Fibroblast of villous mesenchyme (primary cell): ENCODE data around the gene CC2D2A. TPM values are rescaled to one million over a fixed set of nuclear protein-coding genes. Genes with fewer than 3 reads are reported as not detected.

Source experiments
- DNase-seq: peaks from one replicate; pipeline ENCODE4 v3.0.0-alpha.2; 2010; ENCODE audit warnings: low read depth
- H3K4me3 ChIP-seq: 2 replicates; pipeline ENCODE4 v1.5.1; 2011; ENCODE audit warnings: low read depth, mild to moderate bottlenecking, low read length
- total RNA-seq: library from RNA; depleted of rRNA; stranded (reverse); fragments of >200 nt; gene quantifications from 2 replicates; pipeline ENCODE4 v1.2.3, GENCODE V29; 2012
- TF ChIP-seq, protein P1 (sequence below): IDR thresholded peaks from 2 replicates; pipeline ENCODE4 v1.5.1; 2012; ENCODE audit warnings: low read depth, mild to moderate bottlenecking, low read length; ENCODE audit not compliant: insufficient read depth

The CC2D2A gene
- total RNA-seq, 1 donor, result 23.7 TPM

DNA sequence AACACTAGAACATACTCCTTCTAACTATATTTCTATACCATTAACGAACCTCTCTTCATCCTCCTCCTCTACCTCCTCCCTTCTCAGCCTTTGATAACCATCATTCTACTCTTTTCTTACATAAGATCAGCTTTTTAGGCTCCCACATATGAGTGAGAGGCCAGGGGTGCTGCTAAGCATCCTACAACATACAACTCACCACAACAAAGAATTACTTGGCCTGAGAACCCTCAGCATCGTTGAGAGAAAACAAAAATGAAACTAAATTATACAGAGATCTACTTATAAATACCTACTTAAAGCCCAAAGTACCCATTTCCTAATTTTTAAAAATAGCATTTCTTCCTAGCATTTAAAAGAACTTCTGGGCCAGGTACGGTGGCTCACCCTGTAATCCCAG, 77.7 kb downstream of the CC2D2A start:
- H3K4me3 ChIP-seq, result no peak overlapping the region
- TF ChIP-seq, protein P1, sequence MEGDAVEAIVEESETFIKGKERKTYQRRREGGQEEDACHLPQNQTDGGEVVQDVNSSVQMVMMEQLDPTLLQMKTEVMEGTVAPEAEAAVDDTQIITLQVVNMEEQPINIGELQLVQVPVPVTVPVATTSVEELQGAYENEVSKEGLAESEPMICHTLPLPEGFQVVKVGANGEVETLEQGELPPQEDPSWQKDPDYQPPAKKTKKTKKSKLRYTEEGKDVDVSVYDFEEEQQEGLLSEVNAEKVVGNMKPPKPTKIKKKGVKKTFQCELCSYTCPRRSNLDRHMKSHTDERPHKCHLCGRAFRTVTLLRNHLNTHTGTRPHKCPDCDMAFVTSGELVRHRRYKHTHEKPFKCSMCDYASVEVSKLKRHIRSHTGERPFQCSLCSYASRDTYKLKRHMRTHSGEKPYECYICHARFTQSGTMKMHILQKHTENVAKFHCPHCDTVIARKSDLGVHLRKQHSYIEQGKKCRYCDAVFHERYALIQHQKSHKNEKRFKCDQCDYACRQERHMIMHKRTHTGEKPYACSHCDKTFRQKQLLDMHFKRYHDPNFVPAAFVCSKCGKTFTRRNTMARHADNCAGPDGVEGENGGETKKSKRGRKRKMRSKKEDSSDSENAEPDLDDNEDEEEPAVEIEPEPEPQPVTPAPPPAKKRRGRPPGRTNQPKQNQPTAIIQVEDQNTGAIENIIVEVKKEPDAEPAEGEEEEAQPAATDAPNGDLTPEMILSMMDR, result no peak
- DNase-seq, result no peak

DNA sequence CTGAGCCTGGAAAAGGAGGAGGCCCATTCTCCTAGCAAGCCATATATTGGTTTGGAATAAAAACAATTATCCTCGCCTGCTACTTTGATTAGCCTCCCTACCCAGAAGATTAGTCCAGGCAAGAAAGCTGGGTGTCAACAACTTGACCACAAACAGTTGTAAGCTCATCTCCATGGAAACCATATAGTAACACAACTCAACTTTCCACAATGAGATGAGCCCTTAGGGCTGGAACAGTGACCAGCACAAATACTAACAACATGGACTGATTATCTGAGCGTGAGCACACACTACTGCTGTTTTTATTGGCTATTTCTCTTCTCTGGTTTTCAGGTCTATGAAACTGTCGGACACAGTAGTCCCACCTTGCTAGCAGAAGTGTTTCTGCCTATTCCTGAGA, 80.8 kb downstream of the CC2D2A start:
- TF ChIP-seq, protein P1, result no peak
- DNase-seq, result no peak

DNA sequence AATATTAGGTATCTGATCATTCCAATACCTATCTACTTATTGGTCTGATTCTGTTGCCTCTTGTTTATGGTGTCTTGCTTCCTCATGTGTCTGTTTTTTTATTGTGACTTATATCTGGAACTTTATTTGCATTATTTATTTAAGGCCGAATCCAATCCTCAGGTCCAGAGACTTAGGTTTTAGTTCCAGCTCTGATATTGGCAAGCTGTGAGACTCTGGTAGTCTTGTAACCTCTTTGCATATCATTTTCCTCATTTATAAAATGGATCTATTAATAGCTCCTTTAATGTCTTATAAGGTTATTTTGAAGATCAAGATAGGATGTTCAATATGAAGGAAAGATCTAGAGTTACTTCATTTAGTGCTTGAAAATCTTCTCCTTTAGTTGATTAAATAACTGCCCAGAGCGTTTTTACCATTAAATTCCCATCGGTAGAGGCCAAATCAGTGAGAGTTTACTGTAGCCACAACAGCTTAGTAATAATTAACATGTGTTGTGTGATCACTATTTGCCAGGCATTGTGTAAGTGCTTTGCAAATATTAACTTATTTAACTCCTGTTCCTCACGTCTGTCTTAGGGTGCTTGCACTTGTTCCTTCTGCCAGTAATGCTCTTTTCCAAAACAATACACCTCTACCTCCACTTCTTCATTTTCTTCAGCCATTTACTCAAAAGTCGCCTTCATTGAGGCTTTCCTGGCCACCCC, 82.2 kb downstream of the CC2D2A start:
- DNase-seq, result no peak
- TF ChIP-seq, protein P1, result no peak

More for the DNA sequence above, 80.8 kb downstream of the CC2D2A start:
- H3K4me3 ChIP-seq, result no peak overlapping the region

DNA sequence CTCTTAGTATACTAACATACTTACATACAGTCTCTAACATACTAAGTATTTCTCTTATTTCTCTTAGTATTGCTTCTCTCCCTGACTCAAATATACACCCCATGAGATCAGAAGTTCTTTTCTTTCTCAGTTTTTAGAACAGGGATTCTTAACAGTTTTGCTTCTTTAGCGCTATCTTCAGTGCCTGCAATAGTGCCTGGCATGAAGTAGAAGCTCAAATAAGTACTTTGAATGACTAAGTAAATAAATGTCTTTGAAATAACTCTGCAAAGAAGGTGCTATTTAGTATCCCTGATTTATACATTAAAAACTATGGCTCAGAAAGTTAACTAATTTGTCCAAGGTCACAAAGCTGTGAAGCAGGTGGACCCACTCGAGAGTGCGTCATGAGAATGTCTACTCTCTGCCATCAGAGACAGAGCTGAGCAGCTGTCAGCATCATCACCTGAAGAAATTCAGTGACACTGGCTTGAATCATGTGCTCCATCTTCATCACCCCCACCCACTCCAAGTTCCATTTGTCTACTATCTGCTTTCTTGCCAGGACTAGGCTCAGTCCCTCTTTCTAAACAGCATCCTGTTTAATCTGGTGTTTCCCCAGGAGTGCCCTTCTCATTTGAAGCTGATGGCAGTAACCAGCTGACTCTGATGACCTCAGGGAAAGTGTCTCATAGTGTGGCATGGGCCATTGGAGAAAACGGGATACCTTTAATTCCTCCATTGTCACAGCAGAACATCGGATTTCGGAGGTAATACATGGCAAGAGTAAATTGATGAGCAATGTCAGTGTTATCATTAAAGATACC, 83.1 kb downstream of the CC2D2A start:
- TF ChIP-seq, protein P1, result no peak
- H3K4me3 ChIP-seq, result no peak overlapping the region
- DNase-seq, result no peak

More for the DNA sequence above, 82.2 kb downstream of the CC2D2A start:
- H3K4me3 ChIP-seq, result no peak overlapping the region

DNA sequence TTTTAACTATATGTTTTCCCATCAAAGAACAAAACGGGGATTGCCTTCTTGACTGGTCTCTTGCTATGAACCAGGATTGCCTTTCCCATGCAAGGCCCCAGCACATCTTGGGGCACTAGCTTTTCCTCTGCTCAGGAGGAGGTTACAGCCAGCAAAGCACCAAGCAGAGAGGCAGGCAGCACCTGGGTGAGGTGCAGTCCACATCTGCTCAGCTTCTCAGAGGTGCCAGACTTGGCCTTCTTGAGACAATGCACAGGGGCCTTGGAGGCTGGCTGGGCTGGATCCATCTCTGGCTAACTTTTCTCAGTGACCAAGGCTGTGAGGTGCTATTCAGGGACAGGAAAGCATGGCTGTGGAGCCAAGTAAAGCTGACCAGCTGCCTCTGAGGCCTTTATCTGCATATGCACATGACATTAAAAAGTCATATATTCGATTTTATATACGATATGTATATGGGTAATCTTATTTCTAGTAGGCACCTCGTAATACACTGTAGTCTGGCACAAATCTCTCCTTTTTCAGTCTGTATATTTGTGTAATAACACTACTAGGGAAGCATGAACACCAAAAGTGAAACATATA, 86.9 kb downstream of the CC2D2A start:
- H3K4me3 ChIP-seq, result no peak overlapping the region
- TF ChIP-seq, protein P1, result no peak
- no peak for DNase-seq

DNA sequence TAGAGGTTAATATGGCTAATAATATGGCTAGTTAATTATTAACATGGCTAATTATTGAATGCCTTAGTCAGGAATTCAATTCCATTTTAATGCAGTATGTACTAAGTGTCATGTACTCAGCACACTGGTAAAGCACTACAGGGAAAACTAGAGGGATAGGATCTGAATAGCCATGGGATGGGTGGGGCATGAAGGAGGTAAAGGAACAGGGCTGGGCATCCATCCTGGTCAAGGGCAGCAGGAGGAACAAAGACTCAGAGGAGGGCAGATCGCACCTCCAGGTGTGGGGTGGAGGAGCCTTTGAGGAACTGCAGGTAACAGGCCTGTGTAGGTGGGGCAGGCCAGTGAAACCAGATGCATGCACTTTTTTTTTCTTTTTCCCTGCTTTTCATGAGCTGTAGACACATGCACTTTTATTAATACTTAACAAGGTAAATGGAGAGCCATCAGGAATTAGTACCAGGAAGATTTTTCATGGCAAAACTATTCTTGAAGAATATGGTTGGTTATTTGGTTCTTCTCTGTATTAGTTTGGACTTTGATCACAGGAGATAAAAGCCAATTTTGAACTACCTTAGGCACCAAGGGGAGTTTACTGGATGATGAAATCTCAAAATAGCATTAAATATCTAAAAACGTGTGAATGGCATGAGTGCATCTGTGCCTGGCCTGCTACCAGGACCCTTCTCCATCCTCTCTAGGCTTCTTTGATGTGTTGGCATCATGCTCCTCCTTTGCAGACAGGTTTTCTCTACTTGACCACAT, 88.3 kb downstream of the CC2D2A start:
- TF ChIP-seq, protein P1, result no peak
- DNase-seq, result no peak
- no peak overlapping the region for H3K4me3 ChIP-seq
